ENCODE results near the gene GAS6. TPM values are rescaled to one million over a fixed set of nuclear protein-coding genes. Genes with fewer than 3 reads are reported as not detected.
"Not testable (repeated sequence)": the region's sequence is repeated elsewhere in the genome, so short reads cannot be mapped to it uniquely, and the experiment has no call there.

The GAS6 gene
- total RNA-seq, 1 donor from 2014 or later, result 0.62 TPM

GRCh38 chr13:113832205-113832604 lies 31.7 kb downstream of the GAS6 start:
- H3K9me3 Mint-ChIP-seq, result no peaks in the 10 kb centered on the region
- peaks cover 3% of the 10 kb centered on the region for H3K36me3 Mint-ChIP-seq (ENCODE audit: low read depth)
- no peaks in the 10 kb centered on the region for H3K27me3 Mint-ChIP-seq (ENCODE audit: insufficient read depth)
- DNase-seq (ENCODE audit: low spot score), result no peak
- H3K27ac Mint-ChIP-seq, result no peak overlapping the region
- no peak overlapping the region for H3K4me3 Mint-ChIP-seq
- peaks cover 4% of the 10 kb centered on the region for H3K4me1 Mint-ChIP-seq (ENCODE audit: low read depth)
- intact Hi-C loops (cut with micrococcal nuclease), result no loop called here

- intact Hi-C loops (cut with micrococcal nuclease), result no loop called here
- Mint-ChIP-seq H3K4me1 (ENCODE audit: low read depth) (no peaks in the 10 kb centered on the region), H3K36me3 (ENCODE audit: low read depth) (peaks cover 3% of the 10 kb centered on the region), H3K27me3 (ENCODE audit: insufficient read depth) (no peaks in the 10 kb centered on the region), H3K9me3 (no peaks in the 10 kb centered on the region), H3K27ac (no peak overlapping the region), H3K4me3 (no peak overlapping the region)
- no peak for DNase-seq (ENCODE audit: low spot score)
Measured at GRCh38 chr13:113831061-113831460, 32.8 kb downstream of the GAS6 start.

- H3K4me3 Mint-ChIP-seq; H3K9me3 Mint-ChIP-seq; H3K27me3 Mint-ChIP-seq (ENCODE audit: insufficient read depth); H3K36me3 Mint-ChIP-seq (ENCODE audit: low read depth); H3K4me1 Mint-ChIP-seq (ENCODE audit: low read depth); H3K27ac Mint-ChIP-seq; DNase-seq (ENCODE audit: low spot score); intact Hi-C loops (cut with micrococcal nuclease): not testable (repeated sequence)
Measured at GRCh38 chr13:113830426-113830950, 33.4 kb downstream of the GAS6 start.

- Mint-ChIP-seq H3K27me3 (ENCODE audit: insufficient read depth) (no peaks in the 10 kb centered on the region), H3K4me3 (no peak overlapping the region), H3K9me3 (no peaks in the 10 kb centered on the region), H3K36me3 (ENCODE audit: low read depth) (peaks cover 4% of the 10 kb centered on the region), H3K27ac (no peak overlapping the region), H3K4me1 (ENCODE audit: low read depth) (no peaks in the 10 kb centered on the region)
- no peak for DNase-seq (ENCODE audit: low spot score)
- intact Hi-C loops (cut with micrococcal nuclease), result no loop called here
Measured at GRCh38 chr13:113828282-113828825, 35.5 kb downstream of the GAS6 start.

GRCh38 chr13:113827021-113827420 lies 36.9 kb downstream of the GAS6 start:
- Mint-ChIP-seq H3K36me3 (ENCODE audit: low read depth) (peaks cover 4% of the 10 kb centered on the region), H3K27me3 (ENCODE audit: insufficient read depth) (no peaks in the 10 kb centered on the region), H3K4me3 (no peak overlapping the region), H3K4me1 (ENCODE audit: low read depth) (no peaks in the 10 kb centered on the region), H3K9me3 (no peaks in the 10 kb centered on the region), H3K27ac (no peak overlapping the region)
- intact Hi-C loops (cut with micrococcal nuclease), result no loop called here
- no peak for DNase-seq (ENCODE audit: low spot score)

GRCh38 chr13:113826446-113826845 lies 37.4 kb downstream of the GAS6 start:
- H3K4me3 Mint-ChIP-seq; DNase-seq (ENCODE audit: low spot score); intact Hi-C loops (cut with micrococcal nuclease); H3K27me3 Mint-ChIP-seq (ENCODE audit: insufficient read depth); H3K36me3 Mint-ChIP-seq (ENCODE audit: low read depth); H3K9me3 Mint-ChIP-seq; H3K27ac Mint-ChIP-seq; H3K4me1 Mint-ChIP-seq (ENCODE audit: low read depth): not testable (repeated sequence)

- Mint-ChIP-seq H3K36me3 (ENCODE audit: low read depth) (peaks cover 4% of the 10 kb centered on the region), H3K27me3 (ENCODE audit: insufficient read depth) (no peaks in the 10 kb centered on the region), H3K9me3 (no peaks in the 10 kb centered on the region), H3K4me1 (ENCODE audit: low read depth) (no peaks in the 10 kb centered on the region), H3K4me3 (no peak overlapping the region), H3K27ac (no peak overlapping the region)
- intact Hi-C loops (cut with micrococcal nuclease), result no loop called here
- no peak for DNase-seq (ENCODE audit: low spot score)
Measured at GRCh38 chr13:113825841-113826240, 38.0 kb downstream of the GAS6 start.

GRCh38 chr13:113823771-113824170 lies 40.1 kb downstream of the GAS6 start:
- Mint-ChIP-seq H3K27ac (no peak overlapping the region), H3K9me3 (no peaks in the 10 kb centered on the region), H3K4me3 (no peak overlapping the region), H3K4me1 (ENCODE audit: low read depth) (no peaks in the 10 kb centered on the region), H3K27me3 (ENCODE audit: insufficient read depth) (no peaks in the 10 kb centered on the region), H3K36me3 (ENCODE audit: low read depth) (peaks cover 4% of the 10 kb centered on the region)
- intact Hi-C loops (cut with micrococcal nuclease), result no loop called here
- DNase-seq (ENCODE audit: low spot score), result no peak

- Mint-ChIP-seq H3K27ac (no peak overlapping the region), H3K4me3 (no peak overlapping the region), H3K4me1 (ENCODE audit: low read depth) (no peaks in the 10 kb centered on the region), H3K27me3 (ENCODE audit: insufficient read depth) (no peaks in the 10 kb centered on the region), H3K36me3 (ENCODE audit: low read depth) (peaks cover 4% of the 10 kb centered on the region), H3K9me3 (no peaks in the 10 kb centered on the region)
- intact Hi-C loops (cut with micrococcal nuclease), result no loop called here
- DNase-seq (ENCODE audit: low spot score), result no peak
Measured at GRCh38 chr13:113822956-113823744, 40.7 kb downstream of the GAS6 start.

- Mint-ChIP-seq H3K4me1 (ENCODE audit: low read depth) (peaks cover 4% of the 10 kb centered on the region), H3K9me3 (no peaks in the 10 kb centered on the region), H3K27me3 (ENCODE audit: insufficient read depth) (no peaks in the 10 kb centered on the region), H3K36me3 (ENCODE audit: low read depth) (peaks cover 5% of the 10 kb centered on the region), H3K4me3 (no peak overlapping the region), H3K27ac (no peak overlapping the region)
- DNase-seq (ENCODE audit: low spot score), result no peak
- intact Hi-C loops (cut with micrococcal nuclease), result no loop called here
Measured at GRCh38 chr13:113822266-113822665, 41.6 kb downstream of the GAS6 start.

- DNase-seq (ENCODE audit: low spot score), result no peak
- Mint-ChIP-seq H3K36me3 (ENCODE audit: low read depth) (peaks cover 7% of the 10 kb centered on the region), H3K4me1 (ENCODE audit: low read depth) (peaks cover 6% of the 10 kb centered on the region), H3K27ac (no peak overlapping the region), H3K27me3 (ENCODE audit: insufficient read depth) (no peaks in the 10 kb centered on the region), H3K9me3 (no peaks in the 10 kb centered on the region), H3K4me3 (no peak overlapping the region)
- intact Hi-C loops (cut with micrococcal nuclease), result no loop called here
Measured at GRCh38 chr13:113821847-113822246, 42.0 kb downstream of the GAS6 start.

- H3K9me3 Mint-ChIP-seq, result no peaks in the 10 kb centered on the region
- peaks cover 14% of the 10 kb centered on the region for H3K4me1 Mint-ChIP-seq (ENCODE audit: low read depth)
- no peak overlapping the region for H3K4me3 Mint-ChIP-seq
- intact Hi-C loops (cut with micrococcal nuclease), result no loop called here
- no peak for DNase-seq (ENCODE audit: low spot score)
- H3K27ac Mint-ChIP-seq, result no peak overlapping the region
- H3K36me3 Mint-ChIP-seq (ENCODE audit: low read depth), result peaks cover 9% of the 10 kb centered on the region
- H3K27me3 Mint-ChIP-seq (ENCODE audit: insufficient read depth), result no peaks in the 10 kb centered on the region
Measured at GRCh38 chr13:113820813-113821651, 42.8 kb downstream of the GAS6 start.
